Articular chondrocyte of knee joint (primary cell): ENCODE measurements around the gene PIM1. TPM values are rescaled to one million over a fixed set of nuclear protein-coding genes. Genes with fewer than 3 reads are reported as not detected.

Source experiments
- total RNA-seq: library from RNA; depleted of rRNA; stranded (reverse); fragments of >200 nt; gene quantifications from 2 replicates; pipeline ENCODE4 v1.2.3, GENCODE V29; 2012

PIM1 gene
- 10.5 and 11.9 TPM in 2 replicates for total RNA-seq

GRCh38 chr6:37169496-37170272 lies at the start of gene PIM1:
TSS of gene PIM1 (plus strand) at chr6:37170152. CDS start at chr6:37170576, 424 bp downstream.

Other genes starting within 250 kb of the PIM1 start
- under 0.01 and 0.52 TPM in 2 replicates for gene PI16, start 215.4 kb upstream of the PIM1 start, total RNA-seq
- 208 and 250 TPM in 2 replicates for gene MTCH1, start 184.0 kb upstream of the PIM1 start, total RNA-seq
- not detected in 2 replicates for gene FGD2, start 164.5 kb upstream of the PIM1 start, total RNA-seq
- 5.9 TPM in 2 replicates for gene TBC1D22B, start 87.6 kb downstream of the PIM1 start, total RNA-seq
- gene TMEM217, start 88.0 kb downstream of the PIM1 start, total RNA-seq: 2.6 and 3.3 TPM in 2 replicates
- gene RNF8, start 183.8 kb downstream of the PIM1 start, total RNA-seq: 22.3 and 28.9 TPM in 2 replicates